DND-41 (cell line): ENCODE measurements around the gene SLC39A9.

Experiments
- EZH2 ChIP-seq: IDR thresholded peaks from 3 replicates; pipeline ENCODE4 v1.6.1; 2012; ENCODE audit warnings: borderline replicate concordance, low read depth, mild to moderate bottlenecking, moderate library complexity, low read length, inconsistent platforms; ENCODE audit not compliant: severe bottlenecking
- TF ChIP-seq, protein P1 (sequence below): IDR thresholded peaks from 2 replicates; pipeline ENCODE4 v1.5.1; 2012; ENCODE audit warnings: borderline replicate concordance, low read length, moderate library complexity, mild to moderate bottlenecking; ENCODE audit not compliant: poor library complexity, severe bottlenecking; ENCODE audit errors: extremely low read depth

DNA sequence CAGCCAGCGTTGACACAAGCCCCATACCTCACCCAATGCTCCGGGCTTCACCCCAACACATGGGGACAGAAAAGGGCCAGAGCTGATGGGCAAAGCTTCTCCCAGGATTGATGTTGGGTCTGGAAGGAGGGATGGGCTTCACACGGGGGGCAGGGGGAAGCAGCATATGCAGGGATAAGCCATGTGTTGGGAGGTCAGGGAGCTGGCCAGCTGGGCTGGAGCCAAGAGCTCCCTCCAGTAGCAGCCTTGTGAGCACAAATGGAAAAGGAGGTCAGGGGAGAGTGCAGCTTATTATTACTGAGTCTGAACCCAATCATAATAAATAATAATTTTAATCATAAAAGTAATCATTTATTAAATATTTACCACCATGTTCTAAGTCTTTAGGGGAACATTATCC, 95.3 kb downstream of the SLC39A9 start:
- TF ChIP-seq EZH2 = no peak
- TF ChIP-seq, protein P1, sequence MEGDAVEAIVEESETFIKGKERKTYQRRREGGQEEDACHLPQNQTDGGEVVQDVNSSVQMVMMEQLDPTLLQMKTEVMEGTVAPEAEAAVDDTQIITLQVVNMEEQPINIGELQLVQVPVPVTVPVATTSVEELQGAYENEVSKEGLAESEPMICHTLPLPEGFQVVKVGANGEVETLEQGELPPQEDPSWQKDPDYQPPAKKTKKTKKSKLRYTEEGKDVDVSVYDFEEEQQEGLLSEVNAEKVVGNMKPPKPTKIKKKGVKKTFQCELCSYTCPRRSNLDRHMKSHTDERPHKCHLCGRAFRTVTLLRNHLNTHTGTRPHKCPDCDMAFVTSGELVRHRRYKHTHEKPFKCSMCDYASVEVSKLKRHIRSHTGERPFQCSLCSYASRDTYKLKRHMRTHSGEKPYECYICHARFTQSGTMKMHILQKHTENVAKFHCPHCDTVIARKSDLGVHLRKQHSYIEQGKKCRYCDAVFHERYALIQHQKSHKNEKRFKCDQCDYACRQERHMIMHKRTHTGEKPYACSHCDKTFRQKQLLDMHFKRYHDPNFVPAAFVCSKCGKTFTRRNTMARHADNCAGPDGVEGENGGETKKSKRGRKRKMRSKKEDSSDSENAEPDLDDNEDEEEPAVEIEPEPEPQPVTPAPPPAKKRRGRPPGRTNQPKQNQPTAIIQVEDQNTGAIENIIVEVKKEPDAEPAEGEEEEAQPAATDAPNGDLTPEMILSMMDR = no peak
